PC-3 (cell line): ENCODE results near the gene TCAP.

Source experiments
- CTCF ChIP-seq: fragments of 300-600 bp; sonication (generic); conservative IDR thresholded peaks from 2 replicates; pipeline ENCODE4 v1.5.1; 2017; ENCODE audit warnings: antibody characterized with exemption, low read depth, mild to moderate bottlenecking, low read length
- EZH2 ChIP-seq: fragments of 300-600 bp; sonication (generic); IDR thresholded peaks from one replicate; pipeline ENCODE4 v1.6.1; 2017; ENCODE audit warnings: antibody characterized with exemption, mild to moderate bottlenecking, low read length; ENCODE audit not compliant: unreplicated experiment
- EZH2phosphoT487 ChIP-seq: fragments of 300-600 bp; sonication (generic); IDR thresholded peaks from 2 replicates; pipeline ENCODE4 v1.6.1; 2018; ENCODE audit warnings: mild to moderate bottlenecking, antibody characterized with exemption, low read length, borderline replicate concordance

- TF ChIP-seq CTCF (no peak), EZH2 (no peak), EZH2phosphoT487 (no peak)
Observed at GRCh38 chr17:39651923-39652586, 13.1 kb upstream of the TCAP start.
